HG02970 (cell line): Measurements from ENCODE around the gene SYNGR3.
A peak's percentile ranks its signal among the peaks of the same experiment; 100 is the strongest.
"Not testable (repeated sequence)": the region's sequence is repeated elsewhere in the genome, so short reads cannot be mapped to it uniquely, and the experiment has no call there.

Experiments used
- ATAC-seq: cut with Tn5 transposase; IDR thresholded peaks from one replicate; pipeline ENCODE4 v1.9.1; 2021; ENCODE audit warnings: mild to moderate bottlenecking, moderate library complexity, moderate number of reproducible peaks; ENCODE audit not compliant: unreplicated experiment, low FRiP score

Gene SYNGR3

GRCh38 chr16:2007081-2007836 is 17.5 kb downstream of the SYNGR3 start:
- no peak for ATAC-seq

DNA sequence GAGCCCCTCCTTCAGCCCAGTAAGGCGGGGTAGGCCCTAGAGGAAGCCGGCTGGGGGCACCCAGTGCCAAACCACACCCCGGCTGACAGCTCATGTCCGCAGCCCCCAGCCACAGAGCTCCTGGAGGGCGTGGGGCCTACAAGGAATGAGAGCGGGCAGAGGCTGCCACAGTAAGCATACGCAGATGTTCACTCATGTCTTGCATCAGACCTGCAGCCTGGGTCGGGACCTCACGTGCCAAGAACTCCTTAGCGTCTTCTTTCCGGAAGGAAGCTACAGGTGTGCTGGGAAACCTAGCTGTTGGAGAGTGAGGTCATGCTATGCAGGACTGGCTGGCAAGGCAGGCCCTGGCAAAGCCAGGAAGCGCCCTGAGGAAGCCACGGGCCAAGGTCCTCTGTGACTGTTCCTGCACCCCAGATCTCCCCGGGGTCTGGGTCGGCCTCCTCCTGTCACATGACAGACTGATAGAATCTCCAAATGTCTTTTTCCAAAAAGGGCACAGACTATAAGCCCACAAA is 18.3 kb downstream of the SYNGR3 start:
- no peak for ATAC-seq

- no peak for ATAC-seq
These were observed 18.9 kb downstream of the SYNGR3 start for GRCh38 chr16:2008631-2009163.

DNA sequence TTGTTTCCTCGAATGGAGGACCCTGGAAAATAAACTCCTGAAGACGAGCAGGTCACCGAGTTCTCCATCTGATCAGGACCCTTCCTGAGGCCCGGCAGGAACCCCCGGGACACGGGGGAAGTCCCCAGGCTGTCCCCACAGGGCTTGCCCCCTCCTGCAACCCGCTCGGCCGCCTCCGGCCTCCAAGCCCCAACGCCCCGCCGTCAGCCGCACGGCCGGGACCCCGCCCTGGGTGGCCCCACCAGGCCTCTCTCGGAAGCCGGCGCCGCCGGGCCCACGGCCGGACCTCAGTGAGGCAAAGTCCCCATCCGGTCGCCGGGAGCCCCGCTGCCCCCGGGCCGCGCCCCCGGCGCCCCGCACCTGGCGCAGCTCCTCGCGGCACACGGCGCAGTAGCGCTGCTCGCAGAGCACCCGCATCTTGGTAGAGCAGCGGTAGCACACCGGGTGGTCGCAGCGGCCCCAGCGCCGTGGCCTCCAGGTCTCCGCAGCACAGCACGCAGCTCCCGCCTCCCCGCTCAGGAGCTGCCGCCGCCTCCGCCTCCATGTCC is 19.5 kb downstream of the SYNGR3 start:
- peak; percentile 33 for ATAC-seq

DNA sequence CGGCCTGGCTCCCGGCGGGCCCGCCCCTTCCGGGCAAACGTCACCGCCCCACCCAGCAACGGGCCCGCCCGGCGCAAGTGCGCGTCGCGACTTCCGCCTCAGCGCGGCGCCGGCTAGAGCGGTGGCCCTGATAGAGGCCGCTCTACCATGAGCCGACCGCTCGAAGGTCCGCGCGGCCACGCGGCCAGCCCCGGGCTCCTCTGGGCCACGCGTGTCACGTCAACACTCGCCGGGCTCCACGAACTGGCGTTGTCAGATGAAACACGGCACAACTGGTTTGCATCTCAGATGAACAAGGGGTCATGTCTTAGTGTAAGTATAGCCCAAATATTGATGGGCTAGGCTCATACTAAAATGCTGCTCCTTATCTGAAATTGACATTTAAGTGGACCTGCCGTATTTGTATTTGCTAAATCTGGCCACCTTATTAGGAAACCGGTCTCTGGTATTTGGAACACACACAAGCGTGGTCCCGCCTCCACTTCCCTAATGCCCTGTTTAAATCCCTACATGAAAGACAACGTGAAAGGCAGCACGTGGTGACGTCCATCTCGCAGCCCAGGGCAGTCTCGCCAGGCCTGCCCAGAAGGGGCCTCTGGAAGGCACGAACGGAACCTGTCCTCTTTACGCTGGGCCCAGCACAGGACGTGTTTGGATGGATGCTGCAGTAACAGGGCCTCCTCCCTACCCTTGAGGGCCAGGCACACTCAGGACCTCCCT is 20.2 kb downstream of the SYNGR3 start, which contains the start of gene ZNF598:
TSS of gene ZNF598 (minus strand) at position 31 of the 720 bp plus-strand sequence.
- peak; percentile 76 for ATAC-seq

DNA sequence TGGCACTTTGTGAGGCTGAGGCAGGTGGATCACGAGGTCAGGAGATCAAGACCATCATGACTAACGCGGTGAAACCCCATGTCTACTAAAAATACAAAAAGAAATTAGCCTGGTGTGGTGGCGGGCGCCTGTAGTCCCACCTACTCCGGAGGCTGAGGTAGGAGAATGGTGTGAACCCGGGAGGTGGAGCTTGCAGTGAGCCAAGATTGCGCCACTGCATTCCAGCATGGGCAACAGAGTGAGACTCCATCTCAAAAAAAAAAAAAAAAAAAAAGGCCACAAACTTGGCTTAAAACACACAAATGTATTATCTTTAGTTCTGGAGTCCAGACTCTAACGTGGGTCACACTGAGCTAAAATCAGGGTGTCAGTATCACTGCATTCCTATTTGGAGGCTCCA is 22.0 kb downstream of the SYNGR3 start:
- ATAC-seq = not testable (repeated sequence)

DNA sequence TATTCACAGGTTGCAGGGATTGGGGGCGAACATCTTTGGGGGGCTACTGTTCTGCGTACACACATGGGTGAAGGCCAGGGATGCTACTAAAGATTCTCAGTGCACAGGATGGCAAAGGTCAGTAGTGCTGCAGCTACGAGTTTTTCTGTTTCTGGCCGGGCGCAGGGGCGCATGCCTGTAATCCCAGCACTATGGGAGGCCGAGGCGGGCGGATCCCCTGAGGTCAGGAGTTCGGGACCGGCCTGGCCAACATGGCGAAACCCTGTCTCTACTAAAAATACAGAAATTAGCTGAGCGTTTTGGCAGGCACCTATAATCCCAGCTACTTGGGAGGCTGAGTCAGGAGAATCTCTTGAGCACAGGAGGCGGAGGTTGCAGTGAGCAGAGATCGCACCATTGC is 23.8 kb downstream of the SYNGR3 start:
- no peak for ATAC-seq

GRCh38 chr16:2015117-2015946 is 25.6 kb downstream of the SYNGR3 start:
- ATAC-seq = no peak

DNA sequence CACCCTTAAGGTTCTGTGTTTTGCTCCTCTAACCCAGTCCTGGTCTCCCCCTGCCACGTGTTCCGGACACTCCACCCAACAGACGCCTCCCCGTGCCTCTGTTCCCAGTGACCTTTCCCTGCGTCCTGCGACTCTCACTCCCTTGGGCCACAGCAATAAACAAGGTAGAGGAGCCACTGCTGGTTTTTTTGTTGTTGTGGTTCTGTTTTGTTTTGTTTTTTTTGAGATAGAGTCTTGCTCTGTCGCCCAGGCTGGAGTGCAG is 26.1 kb downstream of the SYNGR3 start:
- no peak for ATAC-seq

GRCh38 chr16:2016407-2016922 is 26.7 kb downstream of the SYNGR3 start:
- no peak for ATAC-seq

GRCh38 chr16:2019518-2019920 is 29.7 kb downstream of the SYNGR3 start, which contains the start of gene NPW:
TSS of gene NPW (plus strand) at chr16:2019785.
- ATAC-seq = no peak

DNA sequence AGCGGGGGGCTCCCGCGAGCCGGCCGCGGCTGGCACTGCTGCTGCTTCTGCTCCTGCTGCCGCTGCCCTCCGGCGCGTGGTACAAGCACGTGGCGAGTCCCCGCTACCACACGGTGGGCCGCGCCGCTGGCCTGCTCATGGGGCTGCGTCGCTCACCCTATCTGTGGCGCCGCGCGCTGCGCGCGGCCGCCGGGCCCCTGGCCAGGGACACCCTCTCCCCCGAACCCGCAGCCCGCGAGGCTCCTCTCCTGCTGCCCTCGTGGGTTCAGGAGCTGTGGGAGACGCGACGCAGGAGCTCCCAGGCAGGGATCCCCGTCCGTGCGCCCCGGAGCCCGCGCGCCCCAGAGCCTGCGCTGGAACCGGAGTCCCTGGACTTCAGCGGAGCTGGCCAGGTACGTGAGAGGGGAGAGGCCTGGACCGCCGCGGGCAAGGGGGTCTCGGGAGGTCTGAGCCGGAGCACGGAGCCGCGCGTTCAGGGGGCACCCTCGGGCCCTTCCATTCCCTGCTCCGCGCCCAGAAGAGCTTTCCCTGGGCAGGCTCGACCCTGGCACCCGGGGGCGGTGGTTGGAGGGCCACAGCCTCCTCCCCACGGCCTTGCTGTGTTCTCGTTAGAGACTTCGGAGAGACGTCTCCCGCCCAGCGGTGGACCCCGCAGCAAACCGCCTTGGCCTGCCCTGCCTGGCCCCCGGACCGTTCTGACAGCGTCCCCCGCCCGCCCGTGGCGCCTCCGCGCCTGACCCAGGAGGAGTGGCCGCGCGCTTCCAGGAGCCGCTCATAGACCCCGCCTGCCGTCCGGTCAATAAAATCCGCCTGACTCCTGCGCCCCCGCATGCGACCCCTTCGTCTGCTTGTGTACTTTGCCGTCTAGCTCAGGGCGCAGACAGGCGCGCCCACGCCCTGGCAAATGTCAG is 30.4 kb downstream of the SYNGR3 start:
- no peak for ATAC-seq

DNA sequence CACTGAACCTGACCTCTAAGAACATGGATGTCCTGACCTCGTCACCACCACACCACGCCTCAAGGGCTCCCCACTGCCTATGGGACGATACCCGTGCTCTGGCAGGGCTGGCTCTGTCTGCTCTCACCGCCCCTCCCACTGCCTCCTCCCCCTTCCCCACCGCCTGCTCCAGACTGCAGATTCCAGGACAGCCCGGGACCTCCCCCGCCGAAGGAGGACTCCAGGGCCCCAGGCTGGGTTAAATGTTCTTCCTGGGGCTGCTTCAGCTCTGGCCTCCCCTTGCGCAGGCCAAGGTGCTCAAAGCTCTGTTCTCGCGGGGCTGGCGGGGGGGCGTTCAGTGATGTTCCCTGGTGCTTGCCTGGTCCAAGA is 32.9 kb downstream of the SYNGR3 start:
- ATAC-seq = no peak

GRCh38 chr16:2023092-2024031 is 33.6 kb downstream of the SYNGR3 start:
- peak; percentile 86 for ATAC-seq

DNA sequence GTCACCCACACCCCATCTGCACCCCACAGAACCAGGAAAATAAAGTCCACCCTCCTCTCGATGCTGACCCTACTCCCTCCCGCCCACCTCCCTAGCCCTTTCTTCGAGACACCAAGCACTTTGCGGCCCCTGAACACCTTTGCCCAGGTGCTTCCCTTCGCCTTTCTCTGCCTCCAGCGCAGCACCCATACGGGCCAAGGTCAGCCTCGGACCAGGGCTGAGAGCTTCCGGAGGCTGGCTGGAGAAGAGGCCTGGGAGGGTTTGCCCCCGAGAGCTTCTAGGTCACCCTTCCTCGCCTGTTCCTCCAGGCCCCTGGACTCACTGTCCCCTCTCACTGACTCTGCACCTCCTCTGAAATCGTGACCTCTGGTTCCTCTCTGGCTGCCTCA is 34.3 kb downstream of the SYNGR3 start:
- no peak for ATAC-seq

- ATAC-seq = no peak
These were observed 35.5 kb downstream of the SYNGR3 start for GRCh38 chr16:2025251-2025650.

DNA sequence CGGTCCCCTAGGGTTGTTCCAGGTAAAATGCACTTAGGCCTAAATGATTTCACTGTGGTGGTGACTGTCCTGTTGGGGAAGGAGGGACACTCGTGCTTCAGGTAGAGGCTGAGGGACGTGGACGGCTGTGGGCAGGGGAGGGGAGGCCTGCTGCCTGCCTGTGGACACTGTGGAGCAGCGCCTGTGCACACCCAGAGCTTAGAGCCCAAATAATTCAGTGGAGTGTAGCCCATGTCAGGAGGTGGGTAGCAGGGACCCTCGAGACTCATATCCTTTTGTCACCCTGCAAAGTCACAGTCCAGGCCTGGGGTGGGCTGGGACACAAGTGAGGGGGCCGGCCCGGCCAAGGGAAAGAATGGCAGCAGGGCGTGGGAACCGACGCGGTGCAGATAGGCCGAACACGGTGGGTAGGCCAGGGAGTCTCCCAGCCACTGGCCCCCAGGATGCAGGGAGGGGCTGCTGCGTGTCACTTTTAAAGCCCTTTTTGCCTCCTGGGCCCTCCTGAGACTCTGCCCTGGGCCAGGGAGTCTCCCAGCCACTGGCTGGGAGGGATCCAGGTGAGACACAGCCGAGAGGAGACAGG is 36.2 kb downstream of the SYNGR3 start:
- no peak for ATAC-seq
